ENCODE measurements around the gene TPK1.
"Not testable (repeated sequence)": the region's sequence is repeated elsewhere in the genome, so short reads cannot be mapped to it uniquely, and the experiment has no call there.

TPK1 gene

DNA sequence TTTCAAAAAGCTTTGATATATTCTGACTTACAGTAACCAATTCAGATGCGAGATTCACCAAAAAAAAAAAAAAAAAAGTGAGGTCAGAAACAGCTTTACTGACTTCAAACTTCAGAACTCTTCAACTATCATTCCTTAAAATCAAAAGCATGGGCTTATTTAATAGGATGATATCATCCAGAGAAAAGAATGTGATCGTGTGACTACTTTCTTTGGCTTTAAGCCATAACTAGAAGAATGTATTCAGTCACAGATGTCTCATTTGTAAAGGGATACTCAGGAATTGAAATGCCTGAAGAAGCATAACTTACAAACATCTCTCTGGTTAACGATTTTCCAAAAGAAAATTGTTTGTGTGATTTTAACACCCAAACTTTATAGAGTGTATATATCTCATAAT lies 11.5 kb downstream of the TPK1 start:
- DNase-seq: no peak

DNA sequence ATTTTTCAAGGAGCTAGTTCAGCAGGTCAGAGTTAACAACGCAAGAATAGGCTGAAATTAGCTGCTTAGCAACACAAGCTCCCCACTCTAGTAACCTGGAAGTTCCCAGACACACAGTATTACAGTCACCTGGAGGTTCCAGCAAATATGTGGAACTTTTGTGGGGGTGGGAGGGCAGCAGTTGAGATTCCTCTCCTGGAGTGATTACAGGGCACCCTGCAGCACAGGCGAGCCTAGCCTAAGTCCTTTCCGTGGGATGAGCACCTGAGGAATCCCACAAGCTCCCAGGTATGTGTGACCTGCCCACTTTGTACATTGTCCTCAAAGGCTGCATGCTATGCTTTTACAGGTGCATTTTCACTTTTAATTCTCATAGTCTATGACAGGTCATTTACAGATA lies 13.6 kb downstream of the TPK1 start:
- DNase-seq: no peak

DNA sequence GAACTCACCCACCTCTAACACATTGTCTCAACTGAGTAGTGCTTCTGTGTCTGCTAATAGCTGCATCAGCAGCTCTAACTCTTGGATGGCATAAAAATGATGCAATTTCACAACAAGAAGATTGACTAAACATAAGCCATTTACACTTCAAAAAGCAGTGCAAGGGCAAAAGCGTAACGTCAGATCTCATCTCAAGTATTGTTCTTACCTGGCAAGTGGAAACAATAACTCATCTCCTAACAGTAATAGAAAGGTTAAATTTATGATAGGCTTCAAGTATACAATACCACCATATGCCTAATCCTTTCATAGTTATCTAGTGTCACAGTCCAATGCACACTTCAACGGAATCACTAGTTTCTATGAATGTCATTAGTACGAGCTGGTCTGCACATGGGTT lies 14.8 kb downstream of the TPK1 start:
- no peak for DNase-seq

DNA sequence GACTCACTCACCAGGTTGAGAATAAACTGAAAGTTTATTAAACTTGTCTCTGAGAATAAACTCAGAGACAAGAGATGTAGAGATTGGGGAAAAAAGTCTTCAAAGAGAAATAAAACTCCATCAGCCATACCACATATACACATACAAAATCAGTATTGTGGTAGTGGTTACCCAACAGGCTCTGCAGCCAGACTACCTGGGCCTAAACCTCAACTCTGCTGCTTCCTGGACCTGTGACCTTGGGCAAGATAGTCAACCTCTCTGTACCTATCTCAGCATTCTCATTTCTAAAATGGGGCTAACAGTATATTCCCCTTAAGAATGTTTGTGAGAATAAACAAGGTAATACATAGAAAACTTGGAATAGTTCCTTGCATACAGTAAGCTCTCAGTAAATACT lies 15.3 kb downstream of the TPK1 start:
- no peak for DNase-seq

DNA sequence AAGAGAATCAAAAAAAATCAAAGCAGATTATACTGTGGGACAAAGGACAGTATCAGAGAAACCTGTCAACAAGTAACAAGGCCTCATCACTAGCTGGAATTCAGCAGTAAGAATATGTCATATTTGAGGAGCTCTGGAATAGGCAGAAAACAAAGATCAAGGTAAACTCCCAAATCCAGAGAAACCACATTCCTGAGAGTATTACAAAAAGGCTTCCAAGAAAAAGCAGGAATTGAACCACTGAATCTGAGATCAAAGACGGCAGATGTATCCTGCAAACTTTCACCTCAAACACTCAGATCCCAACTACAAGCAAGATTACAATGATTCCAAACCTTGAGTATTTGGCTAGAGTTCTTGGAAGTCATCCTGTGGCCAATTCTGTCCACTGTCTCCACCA lies 16.3 kb downstream of the TPK1 start:
- no peak for DNase-seq

DNA sequence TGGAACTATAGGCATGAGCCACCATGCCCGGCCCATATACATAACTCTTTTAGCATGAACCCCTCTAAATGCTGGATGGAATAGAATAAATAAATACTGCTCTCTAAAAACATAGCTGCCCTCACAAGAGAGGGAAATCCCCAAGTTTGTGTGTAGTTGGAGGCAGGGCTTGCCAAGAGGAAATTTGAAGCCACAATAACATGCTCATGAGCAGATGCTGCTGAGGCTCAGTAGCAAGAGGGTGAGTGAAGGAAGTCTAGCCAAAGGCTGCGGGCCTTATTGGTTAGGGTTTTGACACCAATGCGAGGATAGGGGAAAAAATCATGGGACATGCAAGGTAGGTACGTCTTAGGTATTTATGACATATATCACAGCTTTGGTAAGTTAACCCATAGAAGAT lies 17.3 kb downstream of the TPK1 start:
- no peak for DNase-seq

DNA sequence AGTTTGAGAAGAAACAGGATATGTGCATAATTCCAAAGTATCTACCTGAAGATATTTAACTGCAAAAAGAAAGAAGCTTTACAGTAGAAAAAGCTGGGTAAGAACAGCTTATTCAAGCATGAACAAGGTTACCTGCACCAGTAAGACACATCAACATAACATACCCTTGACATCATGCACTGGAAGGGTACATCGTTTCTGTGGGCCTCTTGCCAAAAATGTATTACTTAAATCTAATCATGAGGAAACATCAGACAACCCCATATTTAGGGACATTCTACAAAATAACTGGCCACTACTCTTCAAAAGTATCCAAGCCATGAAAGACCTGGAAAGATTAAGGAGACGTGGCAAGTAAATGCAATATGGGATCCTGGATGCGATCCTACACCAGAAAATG lies 18.9 kb downstream of the TPK1 start:
- no peak for DNase-seq

DNA sequence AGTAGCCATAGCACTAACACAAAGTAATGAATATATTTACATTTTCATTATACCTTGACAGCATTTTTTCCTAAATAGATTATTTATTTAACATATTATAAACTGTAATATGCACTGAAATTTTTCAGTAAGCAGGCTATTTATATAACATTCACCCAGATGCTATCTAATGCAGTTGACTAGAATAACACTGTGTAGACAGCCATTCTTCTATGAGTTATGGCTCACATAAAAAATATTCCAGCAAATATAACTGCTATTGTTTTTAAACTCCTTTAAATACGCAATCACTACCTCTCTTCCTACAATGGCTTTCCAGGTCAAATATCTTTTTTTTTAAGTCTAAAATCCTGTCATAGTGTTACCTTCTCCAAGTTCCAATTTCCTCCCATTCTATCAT lies 21.6 kb downstream of the TPK1 start:
- DNase-seq: no peak

DNA sequence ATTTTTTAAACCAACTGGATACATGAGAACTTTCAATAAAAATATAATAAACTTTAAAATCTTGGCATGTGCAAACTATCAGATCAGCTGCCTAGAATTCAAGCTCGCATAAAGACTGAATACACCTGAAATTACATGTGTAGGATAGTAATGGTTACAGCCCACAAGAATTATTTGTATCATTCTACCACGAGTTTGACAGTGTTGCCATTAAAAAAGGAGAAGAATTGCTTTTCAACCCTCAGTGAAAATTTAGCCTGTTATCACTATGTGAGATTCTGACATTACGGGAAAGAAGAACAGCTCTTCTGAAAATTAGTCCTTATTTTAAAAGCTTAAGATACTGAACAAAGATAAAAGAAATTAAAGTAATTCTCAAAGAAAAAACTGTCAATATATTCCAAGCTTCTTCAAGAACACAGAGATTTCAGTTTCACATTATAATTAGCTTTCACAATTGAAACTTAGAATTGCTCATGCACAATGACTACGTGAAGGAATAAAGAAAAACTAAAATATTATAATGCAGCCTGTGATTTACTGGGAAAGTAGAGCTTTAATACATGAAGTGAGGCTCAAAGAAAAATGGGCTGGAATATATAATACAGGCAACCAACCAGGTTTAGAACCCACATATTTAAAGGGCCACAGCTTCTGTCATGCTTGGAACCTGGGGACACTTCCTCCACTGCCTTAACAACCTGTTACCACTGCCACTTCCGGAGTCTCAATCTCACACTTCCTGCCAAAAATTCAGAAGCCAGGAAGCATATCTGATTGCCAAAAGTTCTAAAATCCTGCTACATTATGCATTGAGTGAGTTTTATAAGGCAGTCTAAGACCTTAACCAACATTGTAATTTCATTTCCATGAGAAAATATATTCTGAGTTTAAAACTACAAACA lies 23.2 kb downstream of the TPK1 start:
- DNase-seq: no peak

DNA sequence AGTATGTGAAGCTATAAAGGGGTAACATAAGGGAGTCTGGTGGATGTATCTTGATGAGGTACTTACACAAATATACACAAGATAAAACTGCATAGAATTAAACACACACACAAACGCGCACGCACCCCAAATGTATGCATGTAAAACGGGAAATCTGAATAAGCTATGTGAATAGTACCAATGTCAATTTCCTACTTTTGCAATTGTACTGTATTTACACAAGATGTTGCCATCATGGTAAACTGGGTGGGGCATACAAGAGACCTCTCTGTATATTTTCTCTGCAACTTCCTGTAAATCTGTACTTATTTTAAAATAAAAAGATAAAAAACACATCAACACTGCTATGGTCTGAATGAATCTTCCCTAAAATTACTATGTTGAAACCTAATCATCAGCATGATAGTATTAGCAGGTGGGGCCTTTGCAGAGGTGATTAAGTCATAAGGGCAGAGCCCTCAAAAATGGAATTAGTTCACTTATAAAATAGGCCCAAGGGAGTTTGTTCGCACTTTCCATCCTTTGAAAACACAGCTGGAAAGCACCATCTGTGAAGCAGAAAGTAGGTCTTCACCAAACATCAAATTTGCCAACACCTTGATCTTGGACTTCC lies 30.1 kb downstream of the TPK1 start:
- no peak for DNase-seq

DNA sequence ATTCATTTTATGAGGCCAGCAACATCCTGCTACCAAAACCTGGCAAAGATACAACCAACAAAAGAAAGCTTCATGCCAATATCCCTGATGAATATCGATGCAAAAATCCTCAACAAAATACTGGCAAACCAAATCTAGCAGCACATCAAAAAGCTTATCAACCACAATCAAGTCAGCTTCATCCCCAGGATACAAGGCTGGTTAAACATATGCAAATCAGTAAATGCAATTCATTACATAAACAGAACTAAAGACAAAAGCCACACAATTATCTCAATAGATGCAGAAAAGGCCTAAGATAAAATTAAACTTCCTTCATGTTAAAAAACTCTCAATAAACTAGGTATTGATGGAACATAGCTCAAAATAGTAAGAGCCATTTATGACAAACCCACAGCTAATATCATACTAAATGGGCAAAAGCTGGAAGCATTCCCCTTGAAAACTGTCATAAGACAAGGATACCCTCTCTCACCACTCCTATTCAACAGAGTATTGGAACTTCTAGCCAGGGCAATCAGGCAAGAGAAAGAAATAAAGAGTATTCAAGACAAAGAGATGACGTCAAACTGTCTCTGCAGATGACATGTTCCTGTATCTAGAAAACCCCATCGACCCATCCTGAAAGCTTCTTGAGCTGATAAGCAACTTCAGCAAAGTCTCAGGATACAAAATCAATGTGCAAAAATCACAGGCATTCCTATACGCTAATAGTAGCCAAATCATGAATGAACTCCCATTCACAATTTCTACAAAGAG lies 35.0 kb downstream of the TPK1 start:
- not testable (repeated sequence) for DNase-seq

DNA sequence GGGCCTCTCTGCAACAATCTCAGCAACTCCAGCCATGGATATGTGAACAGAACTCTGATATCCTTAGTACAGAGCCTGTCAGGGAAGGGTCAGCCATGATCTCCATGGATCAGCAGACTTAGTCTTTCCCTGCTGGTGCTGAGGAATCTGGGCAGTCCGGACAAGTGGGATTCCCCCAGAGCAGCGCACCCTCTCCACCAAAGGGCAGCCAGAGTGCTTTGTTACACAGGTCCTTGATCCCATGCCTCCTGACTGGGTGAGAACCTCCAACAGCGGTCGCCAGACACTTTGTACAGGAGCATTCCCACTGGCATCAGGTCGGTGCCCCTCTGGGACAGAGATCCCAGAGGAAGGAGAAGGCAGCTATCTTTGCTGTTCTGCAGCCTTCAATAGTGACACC lies 38.9 kb downstream of the TPK1 start:
- DNase-seq: no peak

DNA sequence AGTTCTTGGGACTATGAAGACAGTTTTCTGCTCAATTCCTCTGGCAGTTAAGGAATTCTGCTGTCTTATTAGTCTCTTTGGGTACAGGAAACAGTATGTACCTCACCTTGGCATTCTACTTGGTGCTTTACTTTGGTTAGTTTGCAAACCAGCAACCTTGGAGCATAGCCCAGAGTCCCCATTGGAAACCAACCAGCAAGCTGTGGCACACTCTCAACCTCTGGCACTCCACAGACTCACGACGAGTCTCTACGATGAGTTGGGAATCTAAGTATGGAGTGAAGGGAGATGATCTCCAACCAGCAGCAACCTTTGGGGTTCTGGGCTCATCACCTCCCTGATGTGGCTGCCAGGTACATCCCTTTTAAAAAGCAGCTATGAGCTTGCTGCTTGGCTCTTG lies 43.8 kb downstream of the TPK1 start:
- DNase-seq: no peak

DNA sequence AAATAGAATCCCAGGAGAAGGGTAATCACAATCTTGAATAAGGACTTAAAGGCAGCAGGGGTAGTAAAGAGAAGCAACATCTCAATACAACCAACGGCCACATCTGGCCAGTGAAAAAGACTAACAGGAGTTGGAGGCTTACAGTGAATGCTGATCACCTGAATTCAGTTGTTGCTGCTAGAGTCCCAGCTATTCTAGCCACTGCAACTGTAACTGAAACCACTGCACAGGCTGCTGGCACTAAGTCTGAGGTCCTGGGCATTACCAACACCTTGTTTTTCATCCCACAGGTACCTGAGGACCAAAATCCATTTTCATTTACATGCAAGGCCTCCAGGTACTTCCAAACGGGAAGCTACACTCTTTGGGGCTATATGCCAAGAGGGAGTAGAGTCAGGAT lies 44.4 kb downstream of the TPK1 start:
- no peak for DNase-seq

DNA sequence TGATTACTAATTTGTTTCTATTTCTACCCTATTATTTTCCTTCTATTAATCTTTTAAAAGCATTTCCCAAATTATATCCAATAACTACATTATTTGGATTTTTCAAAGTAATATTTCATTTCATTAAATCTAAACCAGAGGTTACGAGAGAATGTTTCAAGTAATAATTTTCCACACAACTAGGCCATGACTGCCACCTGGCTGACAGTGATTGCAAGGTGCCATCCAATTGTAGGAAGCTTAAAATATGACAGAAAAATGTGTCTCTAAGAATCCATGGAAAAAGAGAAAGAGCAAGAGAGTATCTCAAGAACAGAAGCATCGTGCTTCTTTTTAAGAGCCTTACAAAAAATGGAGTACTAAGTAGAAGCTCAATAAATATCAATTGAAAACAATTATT lies 48.7 kb downstream of the TPK1 start:
- DNase-seq: no peak

DNA sequence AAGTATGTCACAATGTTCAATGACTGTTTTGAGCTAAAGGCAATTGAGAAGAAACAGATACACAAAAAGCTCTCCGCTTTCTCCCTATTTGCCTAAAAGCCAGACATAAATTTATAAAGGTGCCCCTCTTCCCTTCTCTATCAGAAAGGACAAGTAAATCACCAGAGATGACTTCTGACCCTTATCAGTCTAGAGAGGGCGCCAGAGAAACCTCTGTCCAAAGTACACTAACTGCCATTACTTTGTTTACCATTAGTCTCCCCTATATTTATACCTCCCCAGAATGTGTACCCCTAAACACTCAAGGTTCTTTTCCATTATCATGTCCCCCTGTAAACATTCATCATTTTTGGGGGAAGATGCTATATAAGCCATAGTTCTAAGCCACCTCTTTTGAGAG lies 49.3 kb downstream of the TPK1 start:
- no peak for DNase-seq

DNA sequence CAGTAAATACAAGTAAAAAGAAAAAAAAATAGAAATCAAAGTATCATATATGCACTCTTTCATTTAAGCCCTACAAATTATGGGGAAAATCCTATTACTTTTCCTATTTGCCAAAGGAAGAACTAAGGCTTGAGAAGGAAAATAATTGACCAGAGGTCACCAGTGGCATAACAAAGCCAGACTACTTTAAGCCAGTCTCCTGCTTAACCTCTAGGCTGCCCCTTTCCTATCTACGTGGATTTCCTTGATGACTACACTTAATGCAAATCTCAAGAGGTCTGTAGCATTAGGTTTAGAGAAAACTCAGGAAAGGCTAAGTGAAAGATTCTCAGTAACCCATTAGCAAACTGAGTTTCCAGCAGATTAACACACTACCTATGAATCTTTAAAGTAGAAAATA lies 49.8 kb downstream of the TPK1 start:
- DNase-seq: no peak

DNA sequence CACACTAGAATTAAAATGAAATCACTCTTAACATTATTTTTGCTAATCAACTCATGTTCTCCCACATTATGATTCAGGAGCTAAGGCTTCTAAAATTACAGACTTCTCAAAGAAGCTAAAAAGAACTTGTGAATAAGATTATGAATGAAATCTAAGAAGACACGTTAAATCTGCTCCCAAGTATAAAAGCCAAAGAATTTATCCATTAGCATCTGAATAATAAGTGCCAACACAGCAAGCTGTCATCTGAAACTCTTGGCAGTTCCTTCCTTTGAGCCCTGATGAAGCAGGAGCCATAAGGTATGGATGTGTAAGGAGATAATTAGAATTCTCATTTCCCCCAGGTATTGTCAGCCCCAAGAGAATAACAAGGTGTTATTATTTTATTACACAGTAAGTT lies 50.3 kb downstream of the TPK1 start:
- DNase-seq: no peak

DNA sequence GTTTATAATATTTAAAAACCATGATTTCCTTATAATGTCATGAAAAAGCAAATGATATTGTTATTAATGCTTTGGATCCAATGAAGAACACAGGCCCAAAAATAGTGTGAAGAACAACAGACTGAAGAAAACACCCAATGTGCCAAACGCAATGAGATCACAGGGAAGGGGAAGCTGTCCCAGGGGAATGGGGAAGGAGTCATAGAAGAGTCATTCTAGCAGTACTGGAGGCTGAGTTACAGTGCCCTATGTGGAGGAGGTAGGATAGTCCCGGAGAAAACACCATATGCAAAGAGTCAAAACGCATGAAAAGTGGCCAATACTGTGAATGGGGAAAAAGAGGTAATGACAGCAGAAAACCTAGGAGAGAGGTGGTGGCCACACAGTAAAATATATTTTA lies 50.9 kb downstream of the TPK1 start:
- DNase-seq: no peak

DNA sequence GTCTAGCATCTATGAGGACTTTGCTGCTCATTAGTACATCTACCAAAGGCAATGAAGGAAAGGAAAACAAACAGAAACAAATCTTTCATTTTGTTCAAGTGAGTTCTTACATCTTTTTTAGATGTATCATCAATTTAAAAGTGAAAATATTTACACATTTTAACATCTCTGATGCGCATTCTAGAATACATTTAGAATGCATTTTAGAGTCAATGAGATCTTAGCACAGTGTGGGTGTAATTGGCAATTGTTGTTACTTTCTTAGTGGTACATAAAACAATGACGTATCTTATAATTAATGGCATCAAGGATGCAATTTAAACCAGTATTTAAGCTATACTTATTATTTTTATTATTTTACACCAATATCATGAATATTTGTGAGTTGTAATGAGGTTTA lies 51.4 kb downstream of the TPK1 start:
- no peak for DNase-seq

DNA sequence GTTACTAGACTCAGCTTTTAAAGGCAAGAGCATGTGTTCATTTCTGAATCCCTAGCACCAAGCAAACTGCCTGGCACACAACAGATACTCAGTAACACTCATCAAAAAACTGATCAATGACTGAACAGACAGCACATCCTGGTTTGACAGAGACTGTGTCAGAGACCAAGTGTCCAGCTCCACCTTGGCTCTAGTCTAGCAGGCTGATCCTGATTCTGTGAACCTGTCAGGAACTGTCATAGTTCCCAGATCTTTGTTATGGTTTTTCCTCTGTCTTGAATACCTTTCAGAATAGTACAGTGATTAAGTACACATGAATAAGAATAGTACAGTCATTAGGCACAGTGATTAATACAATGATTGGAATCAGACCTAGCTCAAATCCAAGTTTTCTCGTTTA lies 53.0 kb downstream of the TPK1 start:
- no peak for DNase-seq

DNA sequence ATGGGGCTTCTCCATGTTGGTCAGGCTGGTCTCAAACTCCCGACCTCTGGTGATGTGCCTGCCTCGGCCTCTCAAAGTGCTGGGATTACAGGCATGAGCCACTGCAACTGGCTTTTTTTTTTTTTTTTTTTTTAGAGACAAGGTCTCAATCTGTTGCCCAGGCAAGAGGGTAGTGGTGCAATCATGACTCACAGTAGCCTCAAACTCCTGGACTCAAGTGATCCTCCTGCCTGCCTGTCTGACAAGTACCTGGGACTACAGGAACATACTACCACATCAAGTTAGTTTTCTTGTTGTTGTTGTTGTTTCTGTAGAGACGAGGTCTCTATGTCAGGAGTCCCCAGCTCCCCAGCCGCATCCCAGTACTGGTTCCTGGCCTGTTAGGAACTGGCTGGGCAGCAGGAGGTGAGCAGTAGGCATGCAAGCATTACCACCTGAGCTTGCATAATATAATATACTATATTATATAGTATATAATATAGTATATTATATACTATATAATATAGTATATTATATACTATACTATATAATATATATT lies 55.7 kb downstream of the TPK1 start:
- DNase-seq: no peak

Data from amygdala (tissue), 56 donors.